HEK293 (cell line): Measurements from ENCODE around the gene MDP1.

Experiments used
- CTCF ChIA-PET: fragments of 350-600 bp; formaldehyde crosslinking; extraction: SDS; loops from one replicate; lab custom pipeline; 2021; ENCODE audit warnings: antibody characterized with exemption; lab: Yijun Ruan, JAX
- POLR2A ChIA-PET: fragments of 300-600 bp; formaldehyde crosslinking; extraction: SDS; loops from one replicate; lab custom pipeline; 2020; ENCODE audit warnings: antibody characterized with exemption, inconsistent platforms; lab: Yijun Ruan, JAX
- H3K27ac ChIP-seq: fragments of 200-500 bp; sonication (Bioruptor generic); 2 replicates; pipeline ENCODE4 v1.5.1; 2014; ENCODE audit warnings: low read depth, low read length, control low read depth, inconsistent platforms; ENCODE audit errors: extremely low read depth
- H3K36me3 ChIP-seq, 2 experiments: fragments of 200-500 bp in 1 of 2; sonication (Bioruptor generic) in 1 of 2; 1 replicate in 1 of 2; 2 replicates in 1 of 2; pipeline ENCODE4 v1.5.1; 2014 to 2017; ENCODE audit warnings: inconsistent platforms in 2 of 2, low read length in 2 of 2; ENCODE audit not compliant: control insufficient read depth in 2 of 2, insufficient read depth in 1 of 2
- H3K4me1 ChIP-seq: fragments of 200-500 bp; sonication (Bioruptor generic); 2 replicates; pipeline ENCODE4 v1.5.1; 2014; ENCODE audit warnings: mild to moderate bottlenecking, low read length, inconsistent platforms; ENCODE audit not compliant: control insufficient read depth, insufficient read depth
- H3K4me3 ChIP-seq: 2 replicates; pipeline ENCODE4 v1.5.1; 2011; ENCODE audit warnings: low read depth, mild to moderate bottlenecking, control low read depth, low read length, moderate library complexity
- H3K9me3 ChIP-seq: fragments of 200-500 bp; sonication (Bioruptor generic); 2 replicates; pipeline ENCODE4 v1.5.1; 2014; ENCODE audit warnings: low read depth, low read length, inconsistent platforms; ENCODE audit not compliant: control insufficient read depth, insufficient read depth
- GLIS2 ChIP-seq: fragments of 450-650 bp; formaldehyde crosslinking; IDR thresholded peaks from 2 replicates; pipeline ENCODE4 v1.5.1; 2016; ENCODE audit warnings: missing biosample characterization, missing genetic modification characterization
- HOXA7 ChIP-seq: sonication (generic); formaldehyde crosslinking; IDR thresholded peaks from 2 replicates; pipeline ENCODE4 v1.8.1; 2022; ENCODE audit warnings: missing genetic modification reagents, borderline replicate concordance
- HOXC10 ChIP-seq: sonication (generic); formaldehyde crosslinking; IDR thresholded peaks from 2 replicates; pipeline ENCODE4 v1.8.1; 2023; ENCODE audit warnings: mild to moderate bottlenecking, missing genetic modification reagents
- KLF16 ChIP-seq: fragments of 450-650 bp; formaldehyde crosslinking; IDR thresholded peaks from 2 replicates; pipeline ENCODE4 v1.5.1; 2017; ENCODE audit warnings: missing biosample characterization, missing genetic modification characterization
- SALL2 ChIP-seq: fragments of 450-650 bp; formaldehyde crosslinking; IDR thresholded peaks from 2 replicates; pipeline ENCODE4 v1.5.0; 2017; ENCODE audit warnings: missing biosample characterization, mild to moderate bottlenecking, missing genetic modification characterization, borderline replicate concordance
- WT1 ChIP-seq: fragments of 450-650 bp; formaldehyde crosslinking; IDR thresholded peaks from 2 replicates; pipeline ENCODE4 v1.5.1; 2016; ENCODE audit warnings: missing biosample characterization, missing genetic modification characterization
- ZFP3 ChIP-seq: fragments of 450-650 bp; formaldehyde crosslinking; IDR thresholded peaks from 2 replicates; pipeline ENCODE4 v1.5.1; 2016; ENCODE audit warnings: low read depth, missing biosample characterization, missing genetic modification characterization
- ZNF274 ChIP-seq, 2 experiments: fragments of 200-500 bp in 1 of 2; fragments of 450-650 bp in 1 of 2; sonication (Bioruptor generic) in 1 of 2; formaldehyde crosslinking in 1 of 2; IDR thresholded peaks; 2 replicates each; pipeline versions ENCODE4 v1.5.1 to v1.6.1; 2014 to 2016; ENCODE audit warnings: borderline replicate concordance in 1 of 2, inconsistent platforms in 1 of 2, low read length in 1 of 2, missing biosample characterization in 1 of 2, missing genetic modification characterization in 1 of 2
- ZNF292 ChIP-seq: fragments of 450-650 bp; formaldehyde crosslinking; IDR thresholded peaks from 2 replicates; pipeline ENCODE4 v1.5.1; 2016; ENCODE audit warnings: low read depth, missing biosample characterization, missing genetic modification characterization, borderline replicate concordance
- ZNF341 ChIP-seq: fragments of 450-650 bp; formaldehyde crosslinking; IDR thresholded peaks from 2 replicates; pipeline ENCODE4; 2016; ENCODE audit warnings: low read depth, missing biosample characterization, missing genetic modification characterization
- ZNF391 ChIP-seq: fragments of 450-650 bp; formaldehyde crosslinking; IDR thresholded peaks from 2 replicates; pipeline ENCODE4 v1.5.1; 2016; ENCODE audit warnings: low read depth, missing biosample characterization, missing genetic modification characterization, borderline replicate concordance
- ZNF514 ChIP-seq: fragments of 450-650 bp; formaldehyde crosslinking; IDR thresholded peaks from 2 replicates; pipeline ENCODE4 v1.5.1; 2016; ENCODE audit warnings: missing biosample characterization, missing genetic modification characterization
- ZNF560 ChIP-seq: fragments of 450-650 bp; formaldehyde crosslinking; IDR thresholded peaks from 2 replicates; pipeline ENCODE4 v1.5.1; 2017; ENCODE audit warnings: missing biosample characterization, missing genetic modification characterization, borderline replicate concordance
- ZNF571 ChIP-seq: fragments of 450-650 bp; formaldehyde crosslinking; IDR thresholded peaks from 2 replicates; pipeline ENCODE4 v1.5.0; 2017; ENCODE audit warnings: missing biosample characterization, missing genetic modification characterization
- ZNF585B ChIP-seq: fragments of 450-650 bp; formaldehyde crosslinking; IDR thresholded peaks from 2 replicates; pipeline ENCODE4 v1.5.1; 2016; ENCODE audit warnings: missing biosample characterization, missing genetic modification characterization
- ZNF596 ChIP-seq: fragments of 450-650 bp; IDR thresholded peaks from 2 replicates; pipeline ENCODE4 v1.5.0; 2018; ENCODE audit warnings: missing biosample characterization, mild to moderate bottlenecking, missing genetic modification characterization, moderate library complexity
- ZNF677 ChIP-seq: fragments of 450-650 bp; IDR thresholded peaks from 2 replicates; pipeline ENCODE4 v1.5.0; 2018; ENCODE audit warnings: missing biosample characterization, mild to moderate bottlenecking, missing genetic modification characterization, moderate library complexity
- TF ChIP-seq, protein P1 (sequence below): fragments of 450-650 bp; formaldehyde crosslinking; IDR thresholded peaks from 2 replicates; pipeline ENCODE4 v1.5.1; 2017; ENCODE audit warnings: missing biosample characterization, missing genetic modification characterization
- TF ChIP-seq, protein P2 (sequence below): fragments of 450-650 bp; formaldehyde crosslinking; IDR thresholded peaks from 2 replicates; pipeline ENCODE4 v1.5.1; 2016; ENCODE audit warnings: missing biosample characterization, missing genetic modification characterization
- TF ChIP-seq, protein P3 (sequence below): fragments of 450-650 bp; formaldehyde crosslinking; IDR thresholded peaks from 2 replicates; pipeline ENCODE4 v1.5.1; 2016; ENCODE audit warnings: missing biosample characterization, missing genetic modification characterization, low read depth
- TF ChIP-seq, protein P4 (sequence below): sonication (generic); formaldehyde crosslinking; IDR thresholded peaks from 2 replicates; pipeline ENCODE4 v1.8.1; 2022; ENCODE audit warnings: mild to moderate bottlenecking, moderate library complexity, missing genetic modification reagents
- TF ChIP-seq, protein P5 (sequence below): fragments of 450-650 bp; formaldehyde crosslinking; IDR thresholded peaks from 2 replicates; pipeline ENCODE4 v1.5.1; 2016; ENCODE audit warnings: missing biosample characterization, missing genetic modification characterization
- TF ChIP-seq, protein P6 (sequence below): fragments of 450-650 bp; formaldehyde crosslinking; IDR thresholded peaks from 2 replicates; pipeline ENCODE4 v1.5.1; 2016; ENCODE audit warnings: missing biosample characterization, missing genetic modification characterization

Gene MDP1

DNA sequence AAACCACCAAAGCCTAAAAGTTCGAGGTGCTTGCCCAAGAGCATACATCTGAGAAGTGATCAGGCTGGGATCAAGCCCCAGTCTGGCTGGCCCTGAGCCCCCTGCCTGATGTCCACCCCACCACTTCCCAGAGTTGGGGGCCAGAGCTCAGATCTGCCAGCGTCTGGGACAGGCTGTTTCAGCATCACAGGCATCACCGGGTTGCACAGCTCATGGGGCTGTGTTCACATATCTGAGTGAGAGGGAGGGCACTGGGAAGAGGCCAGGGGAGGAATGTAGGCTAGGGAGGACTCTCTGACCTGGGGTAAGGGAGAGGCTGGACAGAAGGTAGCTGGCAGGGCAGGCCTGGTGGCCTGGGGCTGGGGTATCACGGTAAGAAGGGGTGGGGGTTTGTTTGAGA lies 41.1 kb upstream of the MDP1 start:
- no peak overlapping the region for H3K27ac ChIP-seq
- no peaks in the 10 kb centered on the region for H3K4me1 ChIP-seq
- no peak for TF ChIP-seq ZNF677 (tag by site-specific recombination)
- ChIA-PET CTCF (interaction anchor here (0.9 kb wide), 1 partner anchor 41 kb away, joined by 3 read pairs; no protein-coding TSS in a partner anchor), POLR2A (no interaction called here)
- H3K36me3 ChIP-seq, result peaks cover 0 to 15% of the 10 kb centered on the region in 2 experiments; a peak in 2 of 3 replicates
- no peak overlapping the region for H3K4me3 ChIP-seq
- H3K9me3 ChIP-seq, result no peaks in the 10 kb centered on the region

DNA sequence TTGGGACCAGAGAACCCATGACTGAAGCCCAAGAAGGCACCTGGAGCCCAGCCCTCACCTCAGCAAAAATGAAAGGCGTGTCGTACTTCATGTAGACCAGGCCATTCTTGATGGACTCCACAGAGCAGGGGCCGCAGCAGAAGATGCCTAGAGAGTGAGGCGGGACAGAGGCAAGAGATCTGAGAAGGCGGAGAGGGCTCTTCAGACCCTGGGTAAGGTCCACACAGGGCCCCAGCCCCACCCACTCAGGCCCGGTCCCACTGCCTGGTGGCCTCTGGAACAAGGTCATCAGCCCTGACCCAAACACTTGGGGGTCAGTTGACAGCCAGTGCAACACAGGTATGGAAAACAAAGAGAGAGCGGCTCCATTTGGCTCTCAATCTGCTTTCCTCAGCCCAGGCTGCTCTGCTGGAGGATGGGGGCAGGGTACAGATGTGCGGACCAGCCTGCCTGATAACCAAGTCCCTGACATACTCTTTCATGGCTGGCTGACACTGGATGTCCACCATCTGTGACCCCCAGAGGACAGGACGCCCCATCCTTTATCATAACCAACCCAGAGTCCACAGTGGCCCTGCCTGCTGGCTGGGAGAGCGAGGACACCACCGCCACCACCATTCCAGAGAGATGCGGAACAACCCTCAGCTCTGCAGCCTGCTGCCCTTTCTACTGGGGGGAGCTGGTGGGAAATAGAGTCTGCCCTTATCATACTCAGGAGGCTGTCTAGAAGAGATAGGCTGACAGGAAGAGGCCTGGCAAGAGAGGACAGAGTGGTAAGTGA lies 40.3 kb upstream of the MDP1 start:
- CTCF ChIA-PET, result interaction anchor here (0.9 to 1.0 kb wide), 2 partner anchors 41 to 43 kb away, joined by 3 read pairs; no protein-coding TSS in a partner anchor
- peaks cover 0 to 15% of the 10 kb centered on the region in 2 experiments; a peak in 2 of 3 replicates for H3K36me3 ChIP-seq
- POLR2A ChIA-PET, result interaction anchor here (0.8 kb wide), 1 partner anchor 15 kb away, joined by 3 read pairs; the partner anchor contains the start of gene RABGGTA

DNA sequence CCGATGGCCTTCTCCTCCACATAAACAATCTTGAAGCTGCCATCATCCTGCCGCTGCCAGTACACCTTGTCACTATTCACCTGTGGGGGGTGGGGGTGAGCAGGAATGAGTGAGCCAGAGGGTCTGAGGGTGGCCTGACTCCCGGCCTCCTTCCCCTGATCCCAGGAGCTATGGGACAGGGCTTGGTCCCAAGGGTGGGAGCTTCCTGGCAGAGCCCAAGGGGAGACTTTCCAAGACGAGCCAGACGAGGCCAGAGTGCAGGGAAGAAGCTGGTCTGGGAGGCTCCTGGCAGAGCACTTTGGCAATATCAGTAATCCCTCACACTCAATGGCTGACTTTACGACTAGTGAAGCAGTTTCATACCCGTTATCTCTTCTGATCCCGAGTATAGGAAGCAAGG lies 39.6 kb upstream of the MDP1 start:
- Histone ChIP-seq H3K9me3 (no peaks in the 10 kb centered on the region), H3K4me1 (no peaks in the 10 kb centered on the region), H3K4me3 (no peak overlapping the region), H3K27ac (no peak overlapping the region), H3K36me3 (peaks cover 0 to 15% of the 10 kb centered on the region in 2 experiments; a peak in 2 of 3 replicates)
- CTCF ChIA-PET, result interaction anchor here (0.6 to 1.0 kb wide), 4 partner anchors 13 to 176 kb away, joined by 3 to 4 read pairs (median 3); partner anchors contain the start of gene TINF2
- POLR2A ChIA-PET, result interaction anchor here (0.8 kb wide), 1 partner anchor 16 kb away, joined by 3 read pairs; the partner anchor contains the start of gene RABGGTA
- TF ChIP-seq ZNF585B (tag by site-specific recombination) (no peak), ZNF341 (tag by site-specific recombination) (no peak), ZNF274 (IDR thresholded peaks at IDR 0.05; ENCODE audit: low read length) (no peak), ZNF274 (tag by site-specific recombination; IDR thresholded peaks at IDR 0.05; ENCODE audit: borderline replicate concordance) (no peak), WT1 (tag by site-specific recombination) (no peak), ZNF571 (no peak), HOXA7 (no peak)
- TF ChIP-seq, protein P1, sequence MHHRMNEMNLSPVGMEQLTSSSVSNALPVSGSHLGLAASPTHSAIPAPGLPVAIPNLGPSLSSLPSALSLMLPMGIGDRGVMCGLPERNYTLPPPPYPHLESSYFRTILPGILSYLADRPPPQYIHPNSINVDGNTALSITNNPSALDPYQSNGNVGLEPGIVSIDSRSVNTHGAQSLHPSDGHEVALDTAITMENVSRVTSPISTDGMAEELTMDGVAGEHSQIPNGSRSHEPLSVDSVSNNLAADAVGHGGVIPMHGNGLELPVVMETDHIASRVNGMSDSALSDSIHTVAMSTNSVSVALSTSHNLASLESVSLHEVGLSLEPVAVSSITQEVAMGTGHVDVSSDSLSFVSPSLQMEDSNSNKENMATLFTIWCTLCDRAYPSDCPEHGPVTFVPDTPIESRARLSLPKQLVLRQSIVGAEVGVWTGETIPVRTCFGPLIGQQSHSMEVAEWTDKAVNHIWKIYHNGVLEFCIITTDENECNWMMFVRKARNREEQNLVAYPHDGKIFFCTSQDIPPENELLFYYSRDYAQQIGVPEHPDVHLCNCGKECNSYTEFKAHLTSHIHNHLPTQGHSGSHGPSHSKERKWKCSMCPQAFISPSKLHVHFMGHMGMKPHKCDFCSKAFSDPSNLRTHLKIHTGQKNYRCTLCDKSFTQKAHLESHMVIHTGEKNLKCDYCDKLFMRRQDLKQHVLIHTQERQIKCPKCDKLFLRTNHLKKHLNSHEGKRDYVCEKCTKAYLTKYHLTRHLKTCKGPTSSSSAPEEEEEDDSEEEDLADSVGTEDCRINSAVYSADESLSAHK (tag by site-specific recombination), result no peak

More for the DNA sequence above, 40.3 kb upstream of the MDP1 start:
- Histone ChIP-seq H3K4me1 (no peaks in the 10 kb centered on the region), H3K9me3 (no peaks in the 10 kb centered on the region)
- TF ChIP-seq, protein P2, sequence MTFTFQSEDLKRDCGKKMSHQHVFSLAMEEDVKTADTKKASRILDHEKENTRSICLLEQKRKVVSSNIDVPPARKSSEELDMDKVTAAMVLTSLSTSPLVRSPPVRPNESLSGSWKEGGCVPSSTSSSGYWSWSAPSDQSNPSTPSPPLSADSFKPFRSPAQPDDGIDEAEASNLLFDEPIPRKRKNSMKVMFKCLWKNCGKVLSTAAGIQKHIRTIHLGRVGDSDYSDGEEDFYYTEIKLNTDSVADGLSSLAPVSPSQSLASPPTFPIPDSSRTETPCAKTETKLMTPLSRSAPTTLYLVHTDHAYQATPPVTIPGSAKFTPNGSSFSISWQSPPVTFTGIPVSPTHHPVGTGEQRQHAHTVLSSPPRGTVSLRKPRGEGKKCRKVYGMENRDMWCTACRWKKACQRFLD, result no peak
- TF ChIP-seq ZNF596, result no peak
- no peak for TF ChIP-seq HOXC10 (CRISPR knock-in tag)
- TF ChIP-seq SALL2 (tag by site-specific recombination), result no peak
- TF ChIP-seq, protein P3, sequence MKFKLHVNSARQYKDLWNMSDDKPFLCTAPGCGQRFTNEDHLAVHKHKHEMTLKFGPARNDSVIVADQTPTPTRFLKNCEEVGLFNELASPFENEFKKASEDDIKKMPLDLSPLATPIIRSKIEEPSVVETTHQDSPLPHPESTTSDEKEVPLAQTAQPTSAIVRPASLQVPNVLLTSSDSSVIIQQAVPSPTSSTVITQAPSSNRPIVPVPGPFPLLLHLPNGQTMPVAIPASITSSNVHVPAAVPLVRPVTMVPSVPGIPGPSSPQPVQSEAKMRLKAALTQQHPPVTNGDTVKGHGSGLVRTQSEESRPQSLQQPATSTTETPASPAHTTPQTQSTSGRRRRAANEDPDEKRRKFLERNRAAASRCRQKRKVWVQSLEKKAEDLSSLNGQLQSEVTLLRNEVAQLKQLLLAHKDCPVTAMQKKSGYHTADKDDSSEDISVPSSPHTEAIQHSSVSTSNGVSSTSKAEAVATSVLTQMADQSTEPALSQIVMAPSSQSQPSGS (tag by site-specific recombination), result no peak
- no peak for TF ChIP-seq ZNF391 (tag by site-specific recombination)
- no peak for TF ChIP-seq GLIS2 (tag by site-specific recombination)
- no peak for TF ChIP-seq ZFP3 (tag by site-specific recombination)
- TF ChIP-seq, protein P4, sequence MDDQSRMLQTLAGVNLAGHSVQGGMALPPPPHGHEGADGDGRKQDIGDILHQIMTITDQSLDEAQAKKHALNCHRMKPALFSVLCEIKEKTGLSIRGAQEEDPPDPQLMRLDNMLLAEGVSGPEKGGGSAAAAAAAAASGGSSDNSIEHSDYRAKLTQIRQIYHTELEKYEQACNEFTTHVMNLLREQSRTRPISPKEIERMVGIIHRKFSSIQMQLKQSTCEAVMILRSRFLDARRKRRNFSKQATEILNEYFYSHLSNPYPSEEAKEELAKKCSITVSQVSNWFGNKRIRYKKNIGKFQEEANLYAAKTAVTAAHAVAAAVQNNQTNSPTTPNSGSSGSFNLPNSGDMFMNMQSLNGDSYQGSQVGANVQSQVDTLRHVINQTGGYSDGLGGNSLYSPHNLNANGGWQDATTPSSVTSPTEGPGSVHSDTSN (CRISPR knock-in tag), result no peak
- TF ChIP-seq, protein P5, sequence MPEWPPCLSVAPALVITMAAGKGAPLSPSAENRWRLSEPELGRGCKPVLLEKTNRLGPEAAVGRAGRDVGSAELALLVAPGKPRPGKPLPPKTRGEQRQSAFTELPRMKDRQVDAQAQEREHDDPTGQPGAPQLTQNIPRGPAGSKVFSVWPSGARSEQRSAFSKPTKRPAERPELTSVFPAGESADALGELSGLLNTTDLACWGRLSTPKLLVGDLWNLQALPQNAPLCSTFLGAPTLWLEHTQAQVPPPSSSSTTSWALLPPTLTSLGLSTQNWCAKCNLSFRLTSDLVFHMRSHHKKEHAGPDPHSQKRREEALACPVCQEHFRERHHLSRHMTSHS (tag by site-specific recombination), result no peak
- no peak for TF ChIP-seq ZNF292
- TF ChIP-seq ZNF560, result no peak
- TF ChIP-seq, protein P6, sequence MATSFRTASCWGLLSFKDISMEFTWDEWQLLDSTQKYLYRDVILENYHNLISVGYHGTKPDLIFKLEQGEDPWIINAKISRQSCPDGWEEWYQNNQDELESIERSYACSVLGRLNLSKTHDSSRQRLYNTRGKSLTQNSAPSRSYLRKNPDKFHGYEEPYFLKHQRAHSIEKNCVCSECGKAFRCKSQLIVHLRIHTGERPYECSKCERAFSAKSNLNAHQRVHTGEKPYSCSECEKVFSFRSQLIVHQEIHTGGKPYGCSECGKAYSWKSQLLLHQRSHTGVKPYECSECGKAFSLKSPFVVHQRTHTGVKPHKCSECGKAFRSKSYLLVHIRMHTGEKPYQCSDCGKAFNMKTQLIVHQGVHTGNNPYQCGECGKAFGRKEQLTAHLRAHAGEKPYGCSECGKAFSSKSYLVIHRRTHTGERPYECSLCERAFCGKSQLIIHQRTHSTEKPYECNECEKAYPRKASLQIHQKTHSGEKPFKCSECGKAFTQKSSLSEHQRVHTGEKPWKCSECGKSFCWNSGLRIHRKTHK (tag by site-specific recombination), result no peak
- TF ChIP-seq KLF16 (tag by site-specific recombination), result no peak
- no peak for TF ChIP-seq ZNF514 (tag by site-specific recombination)
- TF ChIP-seq, all 188 proteins: peak for 0
- no peak overlapping the region for H3K4me3 ChIP-seq
- no peak overlapping the region for H3K27ac ChIP-seq
